CD1c-positive myeloid dendritic cell (primary cell): ENCODE results near the gene AKAP8.
A peak's percentile ranks its signal among the peaks of the same experiment; 100 is the strongest.

Experiments
- DNase-seq: peaks from one replicate; pipeline ENCODE4 v3.0.0-alpha.2; 2016; ENCODE audit errors: extremely low spot score

Gene AKAP8

DNA sequence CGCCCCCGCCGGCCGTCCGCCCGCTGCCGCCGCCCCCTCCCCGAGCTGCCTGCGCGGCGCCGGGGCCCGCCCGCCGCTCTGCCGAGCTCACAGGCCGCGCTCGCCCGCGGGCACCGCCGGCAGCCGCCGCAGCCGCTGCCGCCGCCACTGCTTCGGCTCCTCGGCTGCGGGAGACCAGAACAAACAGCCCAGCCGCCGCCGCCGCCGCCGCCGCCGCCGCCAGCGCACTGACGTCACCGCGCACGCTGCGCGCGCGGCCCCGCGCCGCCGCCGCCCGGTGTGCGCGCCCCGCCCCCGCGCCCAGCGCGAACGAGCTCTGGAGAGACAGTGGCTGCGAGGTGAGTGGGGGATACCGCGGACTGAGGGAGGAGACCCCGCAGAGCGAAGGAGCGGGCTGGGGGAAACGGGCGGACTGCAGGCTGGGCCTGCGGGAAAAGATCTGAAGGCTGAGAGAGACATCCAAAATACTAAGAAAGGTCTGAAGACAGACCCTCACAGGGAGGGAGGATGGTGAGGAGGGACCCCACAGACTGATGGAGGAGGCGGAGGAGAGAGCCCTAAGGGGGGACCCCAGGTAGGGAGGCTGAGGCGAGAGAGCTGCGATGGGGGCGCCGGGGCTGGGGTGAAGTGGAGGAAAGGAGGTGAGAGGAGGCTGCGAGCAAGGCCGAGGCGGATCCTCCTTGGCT, 47.1 kb downstream of the AKAP8 start, which contains the start of gene BRD4:
Gene BRD4, minus strand, starts transcription at position 229 of the 686 bp plus-strand sequence. CDS start 59,440 bp downstream, outside the sequence.
- peak; percentile 85 for DNase-seq

DNA sequence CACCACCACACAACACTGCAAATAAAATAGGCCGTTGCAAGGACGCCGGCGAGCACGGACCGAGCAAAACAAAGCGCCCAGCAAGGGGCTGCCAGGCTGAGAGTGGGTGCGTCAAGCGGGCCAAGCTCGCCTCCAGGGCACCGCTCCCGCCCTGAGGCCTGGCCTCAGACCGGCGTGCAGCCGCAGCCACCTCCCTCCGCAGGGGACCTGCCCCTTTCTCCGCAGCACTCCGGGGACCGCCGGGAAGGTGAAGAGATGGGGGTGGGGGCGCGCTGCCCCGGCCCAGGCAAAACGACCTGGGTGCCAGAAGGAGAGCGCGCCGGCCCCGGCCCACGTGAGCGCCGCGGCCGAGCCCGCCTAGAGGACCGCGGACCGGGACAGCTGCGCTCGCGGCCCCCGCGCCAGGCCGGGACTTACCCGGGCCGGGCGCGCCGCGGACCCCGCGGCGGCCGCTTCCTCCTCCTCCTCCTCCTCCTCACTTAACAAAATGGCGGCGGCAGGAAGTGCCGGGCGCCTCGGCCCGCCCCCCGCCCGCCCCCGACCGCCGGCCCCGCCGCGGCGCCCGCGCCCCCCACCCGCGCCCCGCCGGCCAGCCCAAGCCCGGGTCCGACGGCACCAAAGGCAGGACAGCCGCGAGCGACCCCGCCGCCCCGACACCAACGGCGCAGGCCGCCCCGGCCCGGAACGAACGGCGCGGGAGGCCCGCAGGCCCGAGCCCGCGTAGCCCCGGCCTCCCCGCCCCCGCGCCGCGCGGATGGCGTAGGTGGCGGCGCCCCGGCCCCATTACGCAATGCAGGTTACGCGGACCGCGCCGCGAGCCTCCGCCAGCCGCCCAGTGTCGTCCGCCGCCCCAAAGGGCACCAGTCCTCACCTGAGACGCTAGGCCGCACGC, 47.9 kb downstream of the AKAP8 start:
- DNase-seq, result peak; percentile 74

DNA sequence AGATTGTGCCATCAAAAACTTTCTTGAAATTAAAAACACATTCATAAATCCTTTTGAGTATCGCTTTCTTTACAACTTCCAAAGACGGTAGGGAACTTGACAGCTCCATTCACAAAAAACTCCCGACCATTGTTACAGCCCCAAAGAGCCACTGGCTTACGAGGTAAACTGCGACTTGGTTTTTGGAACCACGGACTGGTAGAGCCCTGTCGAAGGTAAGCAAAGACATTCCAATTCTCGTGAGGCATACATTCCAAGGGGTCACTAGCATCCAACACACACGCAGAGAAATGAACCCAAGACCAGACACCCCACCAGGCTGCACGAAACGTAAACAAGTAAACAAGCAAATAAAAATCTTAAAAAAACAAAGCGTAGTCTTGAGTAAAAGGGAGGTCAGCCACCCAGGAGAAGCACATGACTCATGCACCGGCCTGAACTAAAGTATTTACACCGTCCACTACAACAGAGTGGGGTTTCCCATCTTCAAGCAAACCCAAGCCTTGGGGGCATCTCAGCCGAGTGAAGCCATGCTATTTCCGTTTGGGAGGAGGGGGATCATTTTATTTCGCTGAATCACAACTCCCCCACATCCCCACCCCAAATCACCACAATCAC, 48.7 kb downstream of the AKAP8 start:
- DNase-seq, result peak; percentile 52

- DNase-seq, result no peak
Observed at GRCh38 chr19:15328312-15328711, 51.3 kb downstream of the AKAP8 start.

- no peak for DNase-seq
Observed at GRCh38 chr19:15324791-15325519, 54.6 kb downstream of the AKAP8 start.

GRCh38 chr19:15323496-15324235, 55.9 kb downstream of the AKAP8 start:
- peak; percentile 83 for DNase-seq

DNA sequence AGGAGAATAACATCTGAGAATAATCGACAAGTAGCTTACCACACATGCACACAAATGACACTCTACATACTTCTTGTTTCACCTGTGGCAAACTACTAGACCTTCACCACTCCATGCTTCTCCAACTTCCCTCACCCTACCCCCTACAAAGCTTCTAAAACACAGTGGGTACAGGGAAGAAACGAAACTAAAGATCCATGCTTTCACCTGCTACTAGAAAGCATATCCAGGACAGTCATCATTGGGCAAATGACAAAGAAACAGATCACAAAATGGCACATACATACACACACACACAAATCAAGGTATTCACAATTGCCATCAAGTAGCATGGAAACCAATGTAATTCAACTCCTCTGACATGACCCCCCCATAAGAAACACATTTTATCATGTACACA, 57.8 kb downstream of the AKAP8 start:
- DNase-seq, result no peak

GRCh38 chr19:15320116-15320515, 59.5 kb downstream of the AKAP8 start:
- no peak for DNase-seq

- peak; percentile 75 for DNase-seq
Observed at GRCh38 chr19:15318241-15318691, 61.3 kb downstream of the AKAP8 start.

DNA sequence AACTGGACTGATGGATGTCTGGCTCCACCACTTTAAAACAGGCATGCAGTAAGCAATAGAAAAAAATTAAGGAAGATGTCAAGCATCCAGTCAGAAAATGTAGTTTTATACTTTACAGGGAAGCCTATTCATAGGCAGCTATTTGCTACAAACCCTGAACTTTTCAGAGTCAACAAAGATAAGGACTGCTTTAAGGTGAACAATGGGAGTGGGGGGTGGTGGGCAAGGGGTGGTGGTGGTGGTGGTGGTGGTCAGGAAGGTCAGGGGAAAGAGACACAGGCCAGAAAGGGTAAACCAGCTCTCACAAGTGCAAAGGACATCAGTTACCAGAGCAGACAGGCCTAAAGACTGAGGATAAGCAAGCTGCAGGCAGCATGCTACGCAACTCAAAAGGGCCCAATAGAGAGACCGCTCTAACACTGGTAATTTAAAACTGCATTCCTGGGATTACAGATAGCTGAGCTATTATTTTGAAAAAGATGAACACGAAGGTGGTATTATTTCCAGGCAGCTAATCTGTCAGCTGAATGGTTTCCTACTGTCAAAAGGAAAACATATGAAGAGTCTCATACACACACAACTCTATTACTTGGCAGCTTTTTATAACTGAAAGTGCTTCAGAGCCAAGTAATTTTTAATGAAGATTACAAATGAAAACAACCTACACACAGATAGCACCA, 62.1 kb downstream of the AKAP8 start:
- DNase-seq, result no peak

DNA sequence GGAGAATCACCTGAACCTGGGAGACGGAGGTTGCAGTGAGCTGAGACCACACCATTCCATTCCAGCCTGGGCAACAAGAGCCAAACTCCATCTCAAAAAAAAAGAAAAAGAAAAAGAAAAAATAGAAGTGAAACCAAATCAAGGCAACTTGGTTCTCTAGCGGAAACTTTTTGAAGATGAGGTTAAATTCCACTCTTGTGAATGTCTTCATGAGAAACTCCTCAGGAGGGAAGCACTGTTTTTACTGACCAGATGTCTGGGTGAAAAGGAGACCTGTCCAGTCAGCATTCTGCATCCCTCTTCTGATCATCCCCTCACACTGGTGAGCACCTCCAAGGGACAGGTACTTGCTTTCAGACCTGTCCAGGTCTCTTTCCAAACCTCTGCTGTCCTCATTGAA, 63.1 kb downstream of the AKAP8 start:
- DNase-seq, result peak; percentile 38

- DNase-seq, result no peak
Observed at GRCh38 chr19:15315101-15315500, 64.5 kb downstream of the AKAP8 start.

- DNase-seq, result no peak
Observed at GRCh38 chr19:15313649-15314279, 65.8 kb downstream of the AKAP8 start.

DNA sequence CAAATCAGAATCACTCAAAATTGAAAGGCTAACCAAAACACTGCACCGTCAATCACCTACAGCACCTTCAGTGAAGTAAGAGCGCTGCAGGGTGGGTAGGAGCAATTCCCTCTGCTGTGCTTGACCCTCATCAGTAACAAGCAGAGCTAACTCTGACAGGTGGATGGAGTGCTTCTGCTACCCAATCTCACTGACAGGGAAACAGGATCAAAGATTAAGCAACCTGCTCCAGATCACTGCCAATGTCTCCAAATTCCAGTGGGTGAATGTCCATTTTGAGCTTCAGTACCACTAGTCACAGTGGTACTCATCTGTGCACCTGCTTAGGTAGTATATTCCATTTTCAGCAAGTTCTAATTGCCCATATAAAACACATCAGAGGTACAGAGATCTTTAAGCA, 72.4 kb downstream of the AKAP8 start:
- DNase-seq, result no peak

DNA sequence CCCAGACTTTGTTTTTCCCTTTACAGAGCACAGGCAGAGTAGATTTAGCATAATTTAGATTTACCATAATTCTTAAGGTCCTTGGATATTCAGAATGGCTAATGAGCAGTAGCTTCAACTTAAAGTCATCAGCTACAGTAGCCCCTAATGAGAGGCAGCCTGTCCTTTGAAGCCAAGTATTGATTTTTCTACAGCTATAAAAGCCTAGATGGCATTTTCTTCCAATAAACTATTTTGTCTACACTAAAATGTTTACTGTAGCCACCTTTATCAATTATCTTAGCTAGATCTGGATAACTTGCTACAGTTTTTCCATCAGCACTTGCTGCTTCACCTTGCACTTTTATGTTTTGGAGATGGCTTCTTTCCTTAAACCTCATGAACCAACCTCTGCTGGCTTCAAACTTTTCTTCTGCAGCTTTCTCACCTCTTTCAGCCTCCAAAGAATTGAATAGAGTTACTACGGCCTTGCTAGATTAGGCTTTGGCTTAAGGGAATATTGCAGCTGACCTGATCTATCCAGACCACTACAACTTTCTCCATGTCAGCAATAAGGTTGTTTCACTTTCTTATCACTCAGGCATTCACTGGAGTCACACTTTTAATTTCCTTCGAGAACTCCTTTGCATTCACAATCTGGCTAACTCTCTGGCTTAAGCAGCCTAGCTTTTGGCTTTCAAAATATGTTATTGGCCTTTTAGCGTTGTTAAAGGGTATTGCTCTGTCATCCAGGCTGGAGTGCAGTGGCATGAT, 73.8 kb downstream of the AKAP8 start:
- DNase-seq, result no peak

DNA sequence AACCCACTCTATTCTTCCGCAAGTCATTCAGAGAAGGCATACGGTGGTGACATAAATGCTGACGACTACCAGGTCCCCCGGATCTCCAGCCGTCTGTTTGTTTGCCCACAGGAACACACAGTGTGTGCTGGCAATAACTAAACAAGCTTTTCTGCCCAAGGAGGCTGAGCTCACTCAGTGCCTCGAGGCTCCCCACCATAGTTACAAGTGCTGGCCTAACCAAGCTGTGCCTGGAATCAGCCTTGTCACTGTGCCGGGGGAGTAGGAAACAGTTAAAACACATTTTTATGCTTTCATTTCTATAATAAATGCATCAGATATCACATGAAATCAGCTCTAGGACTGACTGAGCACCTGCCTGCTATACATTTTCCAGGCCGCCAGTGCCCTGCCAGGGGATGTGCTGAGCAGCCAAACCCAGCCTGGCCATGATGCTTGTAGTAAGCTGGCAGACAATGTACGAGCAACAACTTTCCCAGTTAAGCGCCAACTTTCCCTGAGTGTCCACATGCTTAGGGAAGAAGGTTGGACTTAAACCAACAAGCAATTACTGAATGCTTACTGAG, 75.4 kb downstream of the AKAP8 start:
- no peak for DNase-seq
